Activated CD4-positive, CD25-positive, alpha-beta regulatory T cell treated with anti-CD3 and anti-CD28 coated beads, Interleukin-2, amount 50 U/mL, for 16 hours (primary cell): ENCODE measurements around the gene SEMA3F.
"Not testable (repeated sequence)": the region's sequence is repeated elsewhere in the genome, so short reads cannot be mapped to it uniquely, and the experiment has no call there.

ENCODE experiments used
- DNase-seq: peaks from one replicate; pipeline ENCODE4 v3.0.0-alpha.2; 2020; ENCODE audit warnings: low read depth, low spot score

SEMA3F gene

GRCh38 chr3:50211368-50211717 is 56.2 kb downstream of the SEMA3F start:
- DNase-seq = not testable (repeated sequence)

GRCh38 chr3:50211930-50212329 is 56.8 kb downstream of the SEMA3F start:
- no peak for DNase-seq

- DNase-seq = no peak
Observed at GRCh38 chr3:50212502-50212901, 57.4 kb downstream of the SEMA3F start.

GRCh38 chr3:50212971-50213370 is 57.8 kb downstream of the SEMA3F start:
- no peak for DNase-seq

- no peak for DNase-seq
Observed at GRCh38 chr3:50213373-50213772, 58.2 kb downstream of the SEMA3F start.

- DNase-seq = no peak
Observed at GRCh38 chr3:50214824-50215223, 59.7 kb downstream of the SEMA3F start.

- no peak for DNase-seq
Observed at GRCh38 chr3:50215529-50215928, 60.4 kb downstream of the SEMA3F start.

GRCh38 chr3:50217681-50218080 is 62.6 kb downstream of the SEMA3F start:
- DNase-seq = no peak

GRCh38 chr3:50218448-50218847 is 63.3 kb downstream of the SEMA3F start:
- DNase-seq = no peak

GRCh38 chr3:50219285-50219684 is 64.2 kb downstream of the SEMA3F start:
- DNase-seq = no peak

GRCh38 chr3:50220109-50220508 is 65.0 kb downstream of the SEMA3F start:
- no peak for DNase-seq

GRCh38 chr3:50221051-50221410 is 65.9 kb downstream of the SEMA3F start:
- no peak for DNase-seq

GRCh38 chr3:50221411-50222168 is 66.5 kb downstream of the SEMA3F start:
- no peak for DNase-seq

GRCh38 chr3:50222169-50222528 is 67.0 kb downstream of the SEMA3F start:
- DNase-seq = no peak

GRCh38 chr3:50224639-50225038 is 69.5 kb downstream of the SEMA3F start:
- no peak for DNase-seq

GRCh38 chr3:50226888-50227389 is 71.8 kb downstream of the SEMA3F start:
- DNase-seq = no peak

GRCh38 chr3:50227390-50228183 is 72.5 kb downstream of the SEMA3F start:
- peak; percentile 77 for DNase-seq

GRCh38 chr3:50228184-50228763 is 73.2 kb downstream of the SEMA3F start:
- not testable (repeated sequence) for DNase-seq

GRCh38 chr3:50229490-50229889 is 74.4 kb downstream of the SEMA3F start:
- DNase-seq = no peak

GRCh38 chr3:50230104-50230793 is 75.1 kb downstream of the SEMA3F start:
- DNase-seq = no peak

- DNase-seq = no peak
Observed at GRCh38 chr3:50230794-50231125, 75.6 kb downstream of the SEMA3F start.

GRCh38 chr3:50231581-50231980 is 76.5 kb downstream of the SEMA3F start:
- DNase-seq = no peak
